NCI-H1092 treated with DMSO at 0.1 percent for 48 hours (cell line): ENCODE data around the gene HIPK1.
"Not testable (repeated sequence)": the region's sequence is repeated elsewhere in the genome, so short reads cannot be mapped to it uniquely, and the experiment has no call there.

Experiments
- DNase-seq: peaks from one replicate; lab custom pipeline; 2025; lab: John Stamatoyannopoulos, UW

HIPK1 gene

GRCh38 chr1:114011796-114012195 lies 82.7 kb downstream of the HIPK1 start:
- no peak for DNase-seq

GRCh38 chr1:114015075-114015474 lies 86.0 kb downstream of the HIPK1 start:
- no peak for DNase-seq

GRCh38 chr1:114019724-114020123 lies 90.6 kb downstream of the HIPK1 start:
- DNase-seq, result not testable (repeated sequence)

GRCh38 chr1:114021665-114022099 lies 92.6 kb downstream of the HIPK1 start:
- DNase-seq, result peak; percentile 50

- no peak for DNase-seq
Measured at GRCh38 chr1:114022877-114023276, 93.8 kb downstream of the HIPK1 start.

DNA sequence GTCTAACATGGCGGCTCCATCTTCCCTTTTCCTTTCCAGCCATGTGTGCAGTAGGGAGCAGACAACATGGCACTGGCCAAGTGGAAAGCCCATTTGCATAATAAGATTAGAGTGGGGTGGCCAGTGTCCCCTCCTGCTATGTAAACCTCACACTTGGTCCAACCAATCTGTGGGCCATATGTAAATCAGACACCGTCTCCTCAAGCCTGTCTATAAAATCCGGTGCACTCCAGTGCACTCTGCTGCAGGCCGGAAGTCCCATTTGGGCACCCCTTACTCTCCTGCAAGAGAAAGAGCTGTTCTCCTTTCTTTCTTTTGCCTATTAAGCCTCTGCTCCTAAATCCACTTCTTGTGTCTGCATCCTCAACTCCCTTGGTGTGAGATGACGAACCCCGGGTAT lies 94.3 kb downstream of the HIPK1 start:
- no peak for DNase-seq

DNA sequence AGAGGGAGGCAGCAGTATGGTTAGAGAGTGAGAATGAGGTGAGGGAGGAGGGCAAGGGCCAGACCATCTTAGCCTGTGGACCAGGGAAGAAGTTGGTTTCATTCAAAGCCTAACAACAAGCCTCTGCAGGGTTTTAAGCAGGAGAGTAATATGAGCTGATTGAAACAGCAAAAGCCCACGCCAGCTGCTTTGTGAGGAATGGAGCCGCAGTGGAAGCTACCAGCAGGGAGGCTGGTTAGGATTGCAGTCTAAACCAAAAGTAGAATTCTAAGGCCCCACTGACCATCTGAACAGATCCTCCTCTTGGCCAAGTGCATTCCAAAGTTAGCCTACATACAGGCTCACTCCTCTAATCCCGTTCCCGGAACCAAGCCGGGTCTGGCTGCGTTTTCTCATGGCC lies 94.9 kb downstream of the HIPK1 start:
- no peak for DNase-seq

GRCh38 chr1:114025609-114026401 lies 96.7 kb downstream of the HIPK1 start:
- no peak for DNase-seq

DNA sequence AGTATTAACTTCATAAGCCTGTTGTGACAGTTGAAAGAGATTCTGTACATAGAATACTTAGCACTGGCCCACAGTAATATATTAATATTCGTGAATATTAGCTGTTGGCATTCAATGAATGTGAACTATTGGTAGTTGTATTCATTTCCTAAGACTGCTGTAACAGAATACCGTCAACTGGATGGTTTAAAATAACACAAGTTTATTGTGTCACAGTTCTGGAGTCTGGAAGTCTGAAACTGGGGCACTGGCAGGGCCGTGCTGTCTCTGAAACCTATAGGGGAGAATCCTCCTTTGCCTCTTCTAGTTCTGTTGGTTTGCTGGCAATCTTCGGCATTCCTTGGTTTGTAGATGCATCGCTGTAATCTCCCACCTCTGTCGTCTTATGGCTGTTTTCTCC lies 97.7 kb downstream of the HIPK1 start:
- DNase-seq, result no peak
